OCI-LY7 (cell line): Measurements from ENCODE around the gene STK10.

ENCODE experiments used
- EZH2phosphoT487 ChIP-seq: fragments of 200-600 bp; sonication (generic); IDR thresholded peaks from 2 replicates; pipeline ENCODE4 v1.6.1; 2018; ENCODE audit warnings: low read depth, borderline replicate concordance, mild to moderate bottlenecking, mixed run types, antibody characterized with exemption, low read length, moderate library complexity, mixed read lengths
- TF ChIP-seq, protein P1 (sequence below): fragments of 200-600 bp; sonication (generic); conservative IDR thresholded peaks from 2 replicates; pipeline ENCODE4 v1.5.1; 2014; ENCODE audit warnings: mild to moderate bottlenecking, antibody characterized with exemption, low read length, moderate library complexity, mixed read lengths

DNA sequence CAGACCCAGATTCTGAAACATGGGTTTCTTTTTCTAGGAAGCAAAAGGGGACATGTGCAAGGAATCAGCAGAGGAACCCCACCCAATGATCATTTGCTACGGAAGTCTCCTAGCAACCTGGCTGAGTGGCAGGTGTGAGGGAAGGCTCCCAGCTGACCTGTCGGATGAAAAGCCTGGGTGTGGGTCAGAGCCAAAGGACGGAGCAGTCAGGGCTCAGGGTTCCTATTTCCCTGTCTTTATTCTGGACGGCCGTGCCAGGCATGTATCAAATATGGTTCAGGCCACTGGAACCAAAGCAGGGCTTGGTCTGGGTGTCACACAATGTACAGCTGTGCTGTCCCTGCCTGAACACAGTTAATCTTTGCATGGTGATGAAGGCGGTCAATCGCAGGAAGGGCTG is 20.1 kb downstream of the STK10 start:
- TF ChIP-seq, protein P1, sequence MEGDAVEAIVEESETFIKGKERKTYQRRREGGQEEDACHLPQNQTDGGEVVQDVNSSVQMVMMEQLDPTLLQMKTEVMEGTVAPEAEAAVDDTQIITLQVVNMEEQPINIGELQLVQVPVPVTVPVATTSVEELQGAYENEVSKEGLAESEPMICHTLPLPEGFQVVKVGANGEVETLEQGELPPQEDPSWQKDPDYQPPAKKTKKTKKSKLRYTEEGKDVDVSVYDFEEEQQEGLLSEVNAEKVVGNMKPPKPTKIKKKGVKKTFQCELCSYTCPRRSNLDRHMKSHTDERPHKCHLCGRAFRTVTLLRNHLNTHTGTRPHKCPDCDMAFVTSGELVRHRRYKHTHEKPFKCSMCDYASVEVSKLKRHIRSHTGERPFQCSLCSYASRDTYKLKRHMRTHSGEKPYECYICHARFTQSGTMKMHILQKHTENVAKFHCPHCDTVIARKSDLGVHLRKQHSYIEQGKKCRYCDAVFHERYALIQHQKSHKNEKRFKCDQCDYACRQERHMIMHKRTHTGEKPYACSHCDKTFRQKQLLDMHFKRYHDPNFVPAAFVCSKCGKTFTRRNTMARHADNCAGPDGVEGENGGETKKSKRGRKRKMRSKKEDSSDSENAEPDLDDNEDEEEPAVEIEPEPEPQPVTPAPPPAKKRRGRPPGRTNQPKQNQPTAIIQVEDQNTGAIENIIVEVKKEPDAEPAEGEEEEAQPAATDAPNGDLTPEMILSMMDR: no peak
- TF ChIP-seq EZH2phosphoT487: no peak
